Ishikawa (cell line): ENCODE results near the gene IL4R.

Experiments used
- CEBPB ChIP-seq: IDR thresholded peaks from 2 replicates; pipeline ENCODE4 v1.6.1; 2012
- CREB1 ChIP-seq: IDR thresholded peaks from 2 replicates; pipeline ENCODE4 v1.6.1; 2012; ENCODE audit warnings: low read depth
- EGR1 ChIP-seq: IDR thresholded peaks from 2 replicates; pipeline ENCODE4 v1.6.1; 2012
- EP300 ChIP-seq: IDR thresholded peaks from 2 replicates; pipeline ENCODE4 v1.6.1; 2012; ENCODE audit warnings: borderline replicate concordance
- FOXM1 ChIP-seq: IDR thresholded peaks from 2 replicates; pipeline ENCODE4 v1.6.1; 2012; ENCODE audit warnings: low read depth, borderline replicate concordance
- MAX ChIP-seq: IDR thresholded peaks from 2 replicates; pipeline ENCODE4 v1.6.1; 2012
- NFIC ChIP-seq: IDR thresholded peaks from 2 replicates; pipeline ENCODE4 v1.6.1; 2012
- RAD21 ChIP-seq: IDR thresholded peaks from 2 replicates; pipeline ENCODE4 v1.6.1; 2012; ENCODE audit warnings: low read depth
- REST ChIP-seq: IDR thresholded peaks from 2 replicates; pipeline ENCODE4 v1.6.1; 2012; ENCODE audit warnings: low read depth, mild to moderate bottlenecking
- TAF1 ChIP-seq: IDR thresholded peaks from 2 replicates; pipeline ENCODE4 v1.6.1; 2012; ENCODE audit warnings: low read depth, mild to moderate bottlenecking
- TCF12 ChIP-seq: IDR thresholded peaks from 2 replicates; pipeline ENCODE4 v1.6.1; 2012; ENCODE audit warnings: low read depth
- TEAD4 ChIP-seq: IDR thresholded peaks from 2 replicates; pipeline ENCODE4 v1.6.1; 2012
- USF1 ChIP-seq: IDR thresholded peaks from 2 replicates; pipeline ENCODE4 v1.6.1; 2012
- YY1 ChIP-seq: IDR thresholded peaks from 2 replicates; pipeline ENCODE4 v1.6.1; 2012; ENCODE audit warnings: low read depth
- ZBTB7A ChIP-seq: IDR thresholded peaks from 2 replicates; pipeline ENCODE4 v1.6.1; 2012; ENCODE audit warnings: low read depth

Gene IL4R

GRCh38 chr16:27308792-27309191 lies 5.0 kb upstream of the IL4R start:
- TF ChIP-seq MAX (no peak), USF1 (no peak), TEAD4 (no peak), EP300 (no peak), NFIC (no peak)

GRCh38 chr16:27310576-27311447 lies 3.0 kb upstream of the IL4R start:
- no peak for TF ChIP-seq TAF1
- TF ChIP-seq EGR1, result no peak
- no peak for TF ChIP-seq NFIC

GRCh38 chr16:27311448-27311830 lies 2.3 kb upstream of the IL4R start:
- TF ChIP-seq FOXM1 (no peak), MAX (no peak), TEAD4 (no peak), EP300 (no peak), TAF1 (no peak), YY1 (no peak), CEBPB (no peak), ZBTB7A (no peak), RAD21 (no peak), TCF12 (no peak), REST (no peak), NFIC (no peak), CREB1 (no peak), EGR1 (no peak), USF1 (no peak)

- TF ChIP-seq TCF12 (no peak), EP300 (no peak), MAX (no peak), TAF1 (no peak), CREB1 (no peak), ZBTB7A (no peak)
Observed at GRCh38 chr16:27311897-27312303, 1.9 kb upstream of the IL4R start.

GRCh38 chr16:27312580-27313421 lies 973 bp upstream of the IL4R start:
- TF ChIP-seq NFIC (no peak), REST (no peak), FOXM1 (no peak), YY1 (no peak), TAF1 (no peak)

GRCh38 chr16:27314161-27314723 lies 468 bp downstream of the IL4R start:
- TF ChIP-seq CREB1, result no peak
- TF ChIP-seq ZBTB7A, result peak; percentile 33
- TF ChIP-seq YY1, result no peak
- TF ChIP-seq NFIC, result no peak
- TF ChIP-seq EP300, result no peak
- TF ChIP-seq FOXM1, result no peak
- TF ChIP-seq TAF1, result no peak
